GM18858 (cell line): ENCODE data around the gene GYG1.

Experiments used
- ATAC-seq: cut with Tn5 transposase; IDR thresholded peaks from one replicate; pipeline ENCODE4 v1.9.1; 2021; ENCODE audit not compliant: unreplicated experiment

The GYG1 gene

GRCh38 chr3:148991219-148992026 is at the start of gene GYG1:
Gene GYG1 (plus strand): TSS chr3:148991540. CDS start chr3:148991641, 101 bp downstream.
- peak; percentile 82 for ATAC-seq

- ATAC-seq: peak; percentile 99
These were observed 47.7 kb upstream of the GYG1 start for GRCh38 chr3:148943506-148944205.

GRCh38 chr3:148945116-148945515 is 46.2 kb upstream of the GYG1 start:
- ATAC-seq: no peak

GRCh38 chr3:148948913-148949657 is 42.3 kb upstream of the GYG1 start:
- no peak for ATAC-seq

DNA sequence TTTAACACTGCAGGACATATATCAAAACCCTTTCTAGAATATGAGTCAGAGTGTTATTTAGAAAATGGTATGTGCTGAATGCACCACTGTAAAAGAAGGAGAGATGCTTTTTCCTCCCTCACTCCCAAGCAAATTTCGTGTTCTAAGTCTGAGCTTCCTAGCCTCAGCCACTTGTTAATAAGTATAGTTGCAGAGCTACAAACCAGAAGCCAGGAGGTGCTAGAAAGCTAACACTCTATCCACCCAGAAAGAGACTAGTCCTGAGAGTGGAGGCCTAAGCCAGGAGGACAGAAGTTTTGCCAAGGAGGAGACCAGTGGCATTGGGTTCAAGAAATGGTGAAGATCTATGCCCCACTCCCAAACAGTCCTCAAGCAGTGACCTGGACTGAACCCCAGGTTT is 40.5 kb upstream of the GYG1 start:
- no peak for ATAC-seq

DNA sequence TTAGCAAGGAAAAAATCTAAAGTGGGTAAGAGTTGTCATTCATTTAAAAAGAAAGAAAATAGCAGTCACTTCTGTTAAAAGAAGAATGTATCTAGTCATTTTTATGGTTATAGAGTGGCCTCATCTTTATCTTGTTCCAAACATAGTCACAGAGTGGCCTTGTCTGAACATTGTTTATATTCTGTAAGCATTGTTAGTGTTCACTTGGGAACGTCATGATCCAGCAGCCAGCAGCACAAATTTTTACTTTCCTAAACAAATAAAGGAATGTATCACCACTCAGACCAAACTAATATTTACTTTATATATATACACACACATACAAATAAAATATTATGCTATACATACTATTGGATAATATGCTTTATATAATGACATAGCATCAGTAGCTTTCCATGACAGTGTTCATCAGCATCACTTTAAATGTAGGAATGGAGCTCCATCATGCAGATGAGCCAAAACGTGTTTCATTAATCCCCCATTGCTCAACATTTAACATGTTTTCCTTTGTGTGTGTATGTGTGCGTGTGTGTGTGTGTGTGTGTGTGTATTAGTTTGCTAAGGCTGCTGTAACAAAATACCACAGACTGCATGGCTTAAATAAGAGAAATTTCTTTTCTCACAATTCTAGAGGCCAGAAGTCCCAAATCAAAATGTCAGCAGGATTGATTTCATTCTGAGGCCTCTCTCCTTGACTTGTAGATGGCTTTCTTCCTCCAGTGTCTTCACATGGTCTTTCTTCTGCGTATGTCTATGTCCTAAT is 39.6 kb upstream of the GYG1 start:
- no peak for ATAC-seq

GRCh38 chr3:148953094-148953493 is 38.2 kb upstream of the GYG1 start:
- no peak for ATAC-seq

DNA sequence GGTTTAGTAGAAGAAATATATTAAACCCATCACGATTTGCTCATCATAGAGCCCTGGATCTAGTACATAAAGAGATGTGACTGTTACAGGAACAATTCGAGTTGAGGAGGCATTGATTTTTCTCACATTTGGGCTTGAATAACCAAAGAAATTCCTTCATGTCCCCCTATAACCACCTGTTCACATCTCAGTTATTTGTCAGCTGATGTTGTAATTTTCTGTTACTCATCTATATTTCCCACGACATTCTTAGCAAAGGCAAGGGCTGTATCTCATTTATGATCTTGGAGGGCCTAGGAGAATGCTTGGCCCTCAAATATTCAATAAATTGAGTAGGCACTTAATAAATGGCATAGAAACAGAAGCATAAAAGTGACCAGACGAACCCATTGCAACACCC is 36.4 kb upstream of the GYG1 start:
- ATAC-seq: no peak

DNA sequence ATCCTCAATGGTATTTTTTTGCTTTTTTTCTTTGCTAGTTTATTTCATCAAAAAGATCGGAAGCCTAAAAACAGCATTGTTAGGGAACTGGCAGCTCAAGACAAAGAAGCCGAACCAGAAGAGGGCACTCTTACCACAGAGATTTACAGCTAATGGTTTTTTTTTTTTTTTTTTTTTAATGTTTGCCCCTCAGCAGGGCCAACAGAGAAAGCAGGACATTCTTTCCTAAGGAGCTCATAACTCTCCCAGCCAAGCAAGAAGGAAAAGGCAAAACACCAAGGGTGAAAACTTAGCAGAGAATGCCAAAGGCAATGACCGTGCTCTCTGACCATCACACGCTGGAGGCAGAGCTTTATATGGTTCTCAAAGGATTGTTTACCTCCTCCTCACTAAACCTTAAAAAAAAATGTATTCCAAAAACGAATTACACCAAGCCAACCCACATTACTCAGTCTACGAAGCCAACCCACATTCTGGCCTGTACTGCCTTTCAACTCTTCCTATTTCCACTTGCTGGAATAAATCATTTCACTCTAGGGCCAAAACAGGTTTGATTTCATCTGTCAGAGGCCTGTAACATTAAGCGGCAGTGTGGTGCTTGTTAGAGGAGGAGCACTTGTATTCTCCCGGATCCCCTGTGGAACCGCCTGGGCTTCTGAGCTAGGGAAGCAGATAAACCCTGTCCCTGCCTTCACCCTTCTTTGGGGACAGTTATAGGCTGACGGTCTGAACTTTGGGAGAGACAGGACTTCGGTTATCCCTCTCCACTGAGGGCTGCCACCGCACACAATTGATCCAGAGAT is 35.6 kb upstream of the GYG1 start:
- ATAC-seq: no peak

DNA sequence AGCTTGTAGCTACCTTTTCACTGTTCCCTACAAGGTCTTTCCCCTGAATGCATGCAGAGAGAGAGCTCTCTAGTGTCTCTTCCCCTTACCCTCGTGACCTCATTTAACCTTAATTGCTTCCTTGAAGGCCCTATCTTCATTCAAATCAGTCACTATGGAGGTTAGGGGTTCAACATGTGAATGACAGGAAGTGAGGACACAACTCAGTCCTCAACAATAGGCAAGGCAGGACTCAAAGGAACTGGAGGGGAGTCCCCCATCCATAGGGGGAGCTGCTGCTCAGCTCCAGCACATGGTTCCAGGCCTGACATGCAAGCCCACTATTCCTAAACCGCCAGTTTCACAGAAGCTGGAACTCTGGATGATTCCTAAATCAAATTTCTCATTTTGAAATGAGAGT is 33.8 kb upstream of the GYG1 start:
- peak; percentile 53 for ATAC-seq

DNA sequence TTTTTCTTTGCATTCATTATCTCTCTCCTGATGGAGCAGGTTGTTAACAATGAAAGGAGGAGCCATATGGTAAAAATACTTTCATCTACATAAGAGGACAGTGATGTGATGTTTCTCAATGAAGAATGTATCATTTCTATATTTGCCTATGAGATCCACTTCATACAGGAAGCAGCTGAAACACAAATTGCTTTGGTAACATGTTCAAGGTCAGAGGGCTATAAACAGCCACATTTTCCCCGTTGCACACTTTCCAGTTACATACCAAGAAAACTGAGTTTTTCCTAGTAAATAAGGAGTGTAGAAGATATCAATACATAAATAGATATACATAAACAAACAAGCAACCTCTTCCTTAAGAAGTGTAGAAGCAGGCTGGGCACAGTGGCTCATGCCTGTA is 32.6 kb upstream of the GYG1 start:
- ATAC-seq: no peak

DNA sequence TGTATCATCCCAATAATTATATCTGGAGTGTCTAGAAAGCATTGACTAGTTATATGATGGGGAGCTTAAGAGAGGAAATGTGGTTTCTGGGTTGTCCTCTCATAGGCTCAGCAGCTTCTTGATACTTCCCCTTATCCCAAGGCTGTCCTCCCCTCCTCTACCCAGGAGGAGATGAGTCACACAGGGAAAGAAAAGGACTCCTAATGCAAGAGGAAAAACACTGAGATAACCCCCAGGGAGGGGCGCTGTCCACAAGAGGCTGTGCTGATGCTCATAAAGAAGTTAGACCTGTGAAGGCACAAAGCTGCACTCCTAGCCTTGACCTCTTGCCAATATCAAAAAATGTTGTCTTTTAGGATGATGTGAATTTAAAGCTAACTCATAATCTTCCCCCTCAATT is 28.8 kb upstream of the GYG1 start:
- ATAC-seq: no peak

DNA sequence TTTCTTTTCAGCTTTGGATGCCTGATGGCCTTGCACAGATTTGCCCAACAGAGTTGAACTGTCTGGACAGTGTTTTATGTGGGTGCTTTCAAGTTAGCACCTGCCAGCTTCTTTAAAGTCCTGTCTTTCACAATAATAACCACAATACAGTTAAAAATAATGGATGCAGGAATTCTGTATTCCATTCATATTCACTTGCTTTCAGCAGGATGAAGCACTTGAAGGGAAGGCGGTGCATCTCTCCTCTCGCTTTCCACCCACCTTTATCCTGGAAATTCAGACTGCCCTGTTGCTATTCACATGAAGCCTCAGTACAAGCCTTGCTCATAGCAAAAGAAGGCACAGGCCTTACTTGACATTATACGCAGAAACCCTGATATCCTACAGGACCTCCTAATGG is 26.5 kb upstream of the GYG1 start:
- ATAC-seq: no peak

GRCh38 chr3:148968321-148968720 is 23.0 kb upstream of the GYG1 start:
- ATAC-seq: no peak

DNA sequence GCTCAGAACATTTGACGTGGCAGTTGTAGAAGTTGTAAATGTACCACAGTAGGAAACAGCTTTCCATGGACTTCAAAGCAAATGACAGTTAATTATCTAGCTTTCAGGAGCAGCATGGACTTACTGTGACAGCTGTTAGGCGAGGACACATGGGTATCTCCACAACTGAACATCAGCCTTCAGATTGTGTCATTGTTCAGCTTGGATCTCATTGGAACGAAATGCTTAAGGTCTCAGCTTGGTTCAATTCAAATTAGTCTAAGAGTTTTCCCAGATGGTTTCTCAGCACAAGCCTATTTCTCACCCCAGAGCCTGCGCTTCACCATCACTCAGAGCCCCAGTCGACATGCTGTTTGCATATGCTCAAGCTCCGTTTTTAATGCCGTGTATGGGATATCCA is 21.1 kb upstream of the GYG1 start:
- ATAC-seq: no peak

GRCh38 chr3:148971401-148972163 is 19.8 kb upstream of the GYG1 start:
- no peak for ATAC-seq

DNA sequence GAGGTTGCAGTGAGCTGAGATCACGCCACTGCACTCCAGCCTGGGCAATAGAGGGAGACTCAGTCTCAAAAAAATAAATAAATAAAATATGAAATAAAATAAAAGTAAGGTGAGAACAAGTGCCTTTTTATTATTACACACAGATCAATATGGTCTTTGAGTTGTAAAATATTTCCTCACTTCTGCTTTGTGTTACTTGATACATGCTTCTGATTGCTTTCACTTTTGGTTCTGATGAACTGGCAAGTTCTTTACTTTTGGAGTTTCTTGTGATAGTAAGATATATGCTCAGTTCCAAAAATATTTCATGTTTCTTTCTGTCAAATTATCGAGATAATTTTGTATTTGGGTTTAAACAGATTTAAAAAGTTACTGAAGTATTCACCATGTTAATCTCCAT is 16.6 kb upstream of the GYG1 start:
- ATAC-seq: peak; percentile 71

GRCh38 chr3:148975248-148975647 is 16.1 kb upstream of the GYG1 start:
- no peak for ATAC-seq

DNA sequence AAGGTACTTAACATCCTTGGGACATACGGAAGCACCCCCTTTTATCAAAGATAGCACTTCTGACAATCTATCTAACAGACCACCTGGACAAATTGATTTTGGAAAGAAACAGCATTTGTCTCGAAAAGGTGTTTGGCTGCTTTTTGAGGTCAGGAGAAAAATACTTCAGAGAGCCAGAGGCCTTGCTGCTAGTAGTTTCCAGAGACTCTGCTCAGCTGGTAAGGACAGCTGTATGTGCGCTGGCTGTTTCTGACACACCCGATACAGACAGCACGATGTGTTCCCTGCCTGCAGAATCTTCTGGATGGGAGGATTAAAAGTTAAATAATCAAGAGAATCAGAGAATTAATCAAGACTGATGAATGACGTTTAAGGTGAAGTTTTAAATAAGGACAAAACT is 15.6 kb upstream of the GYG1 start:
- ATAC-seq: no peak

- ATAC-seq: no peak
These were observed 10.1 kb upstream of the GYG1 start for GRCh38 chr3:148981273-148981672.
